A549 treated with CORT108297 at 1 μM for 4 hours (cell line): Measurements from ENCODE around the gene MAMLD1. TPM values are rescaled to one million over a fixed set of nuclear protein-coding genes. Genes with fewer than 3 reads are reported as not detected.

Source experiments
- total RNA-seq: library from RNA; stranded (reverse); fragments of 200-300 nt; extraction: Qiagen RNA extraction; gene quantifications from 5 replicates; pipeline ENCODE4 v1.2.3, GENCODE V29; 2022

Gene MAMLD1
- total RNA-seq, result 8.8 to 10.0 TPM (median 9.4 TPM) in 5 replicates

GRCh38 chrX:150362599-150363481 lies at the start of gene MAMLD1:
MAMLD1 (plus strand) TSS chrX:150363317; CDS start chrX:150445517, 82,200 bp downstream.

Other genes with a start within 250 kb of the MAMLD1 start
- gene MTM1, start 205.3 kb downstream of the MAMLD1 start, total RNA-seq, result 4.9 to 8.2 TPM (median 6.1 TPM) in 5 replicates